GM10847 (cell line): Measurements from ENCODE around the gene C6orf136.

ENCODE experiments used
- POLR2A ChIP-seq: IDR thresholded peaks from 2 replicates; pipeline ENCODE4 v1.6.1; 2011; ENCODE audit not compliant: insufficient read length; ENCODE audit errors: extremely low read depth

C6orf136 gene

GRCh38 chr6:30678964-30679726 lies 32.2 kb downstream of the C6orf136 start:
- TF ChIP-seq POLR2A = no peak

GRCh38 chr6:30679765-30680535 lies 33.0 kb downstream of the C6orf136 start:
- TF ChIP-seq POLR2A = no peak

GRCh38 chr6:30681766-30682142 lies 34.8 kb downstream of the C6orf136 start:
- TF ChIP-seq POLR2A = no peak

GRCh38 chr6:30682143-30683117 lies 35.5 kb downstream of the C6orf136 start:
- peak; percentile 53 for TF ChIP-seq POLR2A

GRCh38 chr6:30683183-30683979 lies 36.4 kb downstream of the C6orf136 start:
- TF ChIP-seq POLR2A = no peak

GRCh38 chr6:30683980-30684338 lies 37.0 kb downstream of the C6orf136 start:
- TF ChIP-seq POLR2A = no peak

- peak; percentile 21 for TF ChIP-seq POLR2A
These were observed 37.6 kb downstream of the C6orf136 start for GRCh38 chr6:30684386-30685156.

- TF ChIP-seq POLR2A = no peak
These were observed 38.5 kb downstream of the C6orf136 start for GRCh38 chr6:30685157-30686008.

- peak; percentile 31 for TF ChIP-seq POLR2A
These were observed 39.3 kb downstream of the C6orf136 start, which contains the start of gene PPP1R18 for GRCh38 chr6:30686009-30686907. Gene PPP1R18 (minus strand): TSS chr6:30686645. CDS start chr6:30686018, 627 bp downstream.

GRCh38 chr6:30686908-30687658 lies 40.1 kb downstream of the C6orf136 start:
- TF ChIP-seq POLR2A = peak; percentile 5
